GM12878 (cell line): ENCODE measurements around the gene ADGRL4. TPM values are rescaled to one million over a fixed set of nuclear protein-coding genes. Genes with fewer than 3 reads are reported as not detected.

Experiments
- ATAC-seq: fragments of 200-7000 bp; cut with Tn5 transposase; 3 replicates; pipeline ENCODE4 v1.9.1; 2020; ENCODE audit warnings: mild to moderate bottlenecking, moderate library complexity
- BruUV-seq: library from RNA; stranded (reverse); fragments of 400-500 nt; replicated peaks from 2 replicates; lab custom pipeline; 2021; lab: Mats Ljungman, UMichigan
- CTCF ChIA-PET: fragments of 300-600 bp; sonication (Branson Sonifier 250); formaldehyde crosslinking; extraction: SDS; loops from one replicate; lab custom pipeline; 2021; ENCODE audit warnings: inconsistent platforms; lab: Yijun Ruan, JAX
- POLR2A ChIA-PET: fragments of 350-600 bp; formaldehyde crosslinking; extraction: SDS; loops from one replicate; lab custom pipeline; 2021; ENCODE audit warnings: inconsistent platforms; lab: Charles Lee
- RAD21 ChIA-PET: fragments of 300-600 bp; sonication (Branson Sonifier 250); formaldehyde crosslinking; loops from one replicate; lab custom pipeline; 2023; ENCODE audit warnings: antibody characterized with exemption; ENCODE audit not compliant: unreplicated experiment; lab: Charles Lee
- SMC1A ChIA-PET: fragments of 300-600 bp; sonication (Branson Sonifier 250); formaldehyde crosslinking; loops from one replicate; lab custom pipeline; 2023; ENCODE audit not compliant: unreplicated experiment, uncharacterized antibody; lab: Charles Lee
- DNase-seq: peaks from one replicate; pipeline ENCODE4 v3.0.0-alpha.2; 2011; ENCODE audit warnings: low read depth, low spot score
- FAIRE-seq: peaks from 3 replicates; lab custom pipeline; 2011; peaks lifted over from hg19 to GRCh38; lab: Jason Lieb, UNC
- H2AFZ ChIP-seq: 2 replicates; pipeline ENCODE4 v1.6.0; 2011; ENCODE audit warnings: low read depth, low read length, control low read depth; ENCODE audit not compliant: control insufficient read depth
- H3K27ac ChIP-seq: 2 replicates; pipeline ENCODE4 v1.5.1; 2011; ENCODE audit warnings: control low read depth; ENCODE audit not compliant: control insufficient read depth, insufficient read depth
- H3K27me3 ChIP-seq, 2 experiments: replicated peaks in 1 of 2; 2 replicates each; pipeline versions ENCODE4 v1.6.0 to v1.6.1; 2011; ENCODE audit warnings: low read length in 1 of 2; ENCODE audit not compliant: control insufficient read depth in 2 of 2, insufficient read depth in 2 of 2
- H3K36me3 ChIP-seq, 2 experiments: 2 replicates each; pipeline ENCODE4 v1.5.1; 2011; ENCODE audit warnings: low read length in 1 of 2; ENCODE audit not compliant: control insufficient read depth in 2 of 2, insufficient read depth in 2 of 2
- H3K4me1 ChIP-seq: 2 replicates; pipeline ENCODE4 v1.6.1; 2011; ENCODE audit warnings: mild to moderate bottlenecking, low read length, moderate library complexity, mixed read lengths; ENCODE audit not compliant: control insufficient read depth, insufficient read depth
- H3K4me2 ChIP-seq: 2 replicates; pipeline ENCODE4 v1.6.0; 2011; ENCODE audit warnings: control low read depth; ENCODE audit not compliant: control insufficient read depth, insufficient read depth
- H3K4me3 ChIP-seq: fragments of 200-600 bp; sonication (generic); 2 replicates; pipeline ENCODE4 v1.5.1; 2016
- H3K79me2 ChIP-seq: 2 replicates; pipeline ENCODE4 v1.6.0; 2011; ENCODE audit warnings: low read length; ENCODE audit not compliant: control insufficient read depth, insufficient read depth
- H3K9ac ChIP-seq: 2 replicates; pipeline ENCODE4 v1.8.0; 2011; ENCODE audit warnings: low read length, control low read depth, mixed read lengths; ENCODE audit not compliant: control insufficient read depth, insufficient read depth
- H3K9me3 ChIP-seq: replicated peaks from 3 replicates; pipeline ENCODE4 v1.5.1; 2011; ENCODE audit warnings: mild to moderate bottlenecking, low read length; ENCODE audit not compliant: control insufficient read depth, insufficient read depth
- H4K20me1 ChIP-seq: 2 replicates; pipeline ENCODE4 v1.6.0; 2011; ENCODE audit not compliant: control insufficient read depth, insufficient read depth
- ATF7 ChIP-seq: fragments of 450-650 bp; IDR thresholded peaks from 2 replicates; pipeline ENCODE4 v1.6.1; 2016; ENCODE audit warnings: low read depth, mild to moderate bottlenecking
- BCL3 ChIP-seq: IDR thresholded peaks from 2 replicates; pipeline ENCODE4 v1.6.1; 2011; ENCODE audit warnings: borderline replicate concordance, low read depth, mild to moderate bottlenecking, moderate library complexity, low read length; ENCODE audit not compliant: insufficient read depth, poor library complexity, severe bottlenecking
- IRF3 ChIP-seq: fragments of 450-650 bp; IDR thresholded peaks from 2 replicates; pipeline ENCODE4 v1.6.1; 2014; ENCODE audit warnings: mild to moderate bottlenecking
- JUND ChIP-seq: IDR thresholded peaks from 2 replicates; pipeline ENCODE4 v1.6.1; 2012; ENCODE audit warnings: low read depth, mild to moderate bottlenecking, low read length, improper control_type of control experiment, moderate library complexity
- KDM1A ChIP-seq: fragments of 200-600 bp; sonication (generic); IDR thresholded peaks from 2 replicates; pipeline ENCODE4 v1.6.1; 2016; ENCODE audit warnings: borderline replicate concordance
- MYC ChIP-seq: IDR thresholded peaks from 2 replicates; pipeline ENCODE4 v1.6.1; 2011; ENCODE audit warnings: mild to moderate bottlenecking, low read length, moderate library complexity, inconsistent platforms; ENCODE audit not compliant: insufficient read depth, insufficient replicate concordance, insufficient read length, severe bottlenecking
- NFIC ChIP-seq: IDR thresholded peaks from 2 replicates; pipeline ENCODE4 v1.6.1; 2012; ENCODE audit warnings: low read depth, mild to moderate bottlenecking, inconsistent platforms, low read length, moderate library complexity
- POLR2AphosphoS2 ChIP-seq: IDR thresholded peaks from 2 replicates; pipeline ENCODE4 v1.6.1; 2011; ENCODE audit warnings: low read depth, mild to moderate bottlenecking, low read length, improper control_type of control experiment, moderate library complexity
- POU2F2 ChIP-seq: IDR thresholded peaks from 3 replicates; pipeline ENCODE4 v1.6.1; 2011; ENCODE audit warnings: low read depth, mild to moderate bottlenecking, low read length, borderline replicate concordance
- ZNF274 ChIP-seq: IDR thresholded peaks from one replicate; pipeline ENCODE4 v1.8.0; 2011; ENCODE audit not compliant: insufficient read length, insufficient read depth
- WGBS: methylation state at CpG from one replicate; pipeline ENCODE4 v1.1.6; 2016; ENCODE audit warnings: low lambda C conversion rate; ENCODE audit not compliant: insufficient replicate concordance, insufficient coverage; ENCODE audit errors: missing lambda C conversion rate; 5-methylcytosine and 5-hydroxymethylcytosine counted together
- in situ Hi-C: fragments of 300-500 bp; cut with MboI; formaldehyde crosslinking; loops from 9 replicates; pipeline ENCODE4 v1.14.3; 2018; ENCODE audit warnings: mixed read lengths
- intact Hi-C: fragments of 100-400 bp; cut with micrococcal nuclease; formaldehyde crosslinking; loops from one replicate; pipeline ENCODE4 v1.14.2; 2022; ENCODE audit not compliant: unreplicated experiment
- polyA plus RNA-seq, 11 experiments: library from polyadenylated mRNA; depleted of rRNA in 4 of 11; unstranded in 6 of 11; stranded (reverse) in 5 of 11; fragments of >200 nt; fragmentation: Nextera tagmentation in 4 of 11; fragmentation: Illumina TruSeq in 1 of 11; extraction: Ambion mirVana in 4 of 11; extraction: Trizol in 1 of 11; gene quantifications; 1 replicate in 1 of 11; 2 replicates in 10 of 11; pipeline versions ENCODE4 v1.2.1 to v1.2.3, GENCODE V29; 2011 to 2016; ENCODE audit warnings: inconsistent platforms in 2 of 11, missing spikeins in 2 of 11, low read depth in 1 of 11
- total RNA-seq, 4 experiments: library from RNA; depleted of rRNA in 3 of 4; stranded (reverse); fragments of >200 nt in 3 of 4; fragmentation: Illumina TruSeq in 1 of 4; extraction: Trizol in 1 of 4; gene quantifications; 2 replicates each; pipeline versions ENCODE4 v1.2.1 to v1.2.3, GENCODE V29; 2013 to 2021

ADGRL4 gene
- total and polyA plus RNA-seq, 10 of the 15 experiments (the other 5 are each of a cell fraction or from before 2014, with no cell fraction given), result not detected

- no peak for TF ChIP-seq NFIC
- no peak for TF ChIP-seq ATF7
These were observed 94.3 kb downstream of the ADGRL4 start (continued) for GRCh38 chr1:78911956-78912880.

GRCh38 chr1:78902641-78903040, 103.9 kb downstream of the ADGRL4 start:
- RAD21 ChIA-PET, result interaction anchor here (1.0 kb wide), 1 partner anchor 13 kb away, joined by 3 read pairs; no protein-coding TSS in a partner anchor
- Histone ChIP-seq H3K27ac (no peak overlapping the region), H3K36me3 (no peaks in the 10 kb centered on the region), H4K20me1 (no peaks in the 10 kb centered on the region), H3K27me3 (no peaks in the 10 kb centered on the region), H3K79me2 (no peaks in the 10 kb centered on the region), H3K4me2 (no peak overlapping the region), H3K4me1 (no peaks in the 10 kb centered on the region), H3K4me3 (no peak overlapping the region), H3K9ac (no peak overlapping the region), H3K9me3 (no peaks in the 10 kb centered on the region), H2AFZ (no peak overlapping the region)
- WGBS, result 0% methylated on average over 1 of the region's 1 CpG
- CTCF ChIA-PET, result no interaction called here
- no TSS peak for BruUV-seq
- ATAC-seq (no peak), DNase-seq (no peak), FAIRE-seq (no peak)
- POLR2A ChIA-PET, result no interaction called here
- intact Hi-C loops, result no loop called here
- in situ Hi-C loops, result no loop called here
- TF ChIP-seq MYC (no peak), ZNF274 (no peak), IRF3 (no peak), JUND (no peak), POU2F2 (no peak), KDM1A (no peak), POLR2AphosphoS2 (no peak), BCL3 (no peak)
- SMC1A ChIA-PET, result interaction anchor here (0.6 kb wide), 1 partner anchor 856 kb away, joined by 4 read pairs; no protein-coding TSS in a partner anchor
